ENCODE measurements around the gene SYNE2. TPM values are rescaled to one million over a fixed set of nuclear protein-coding genes. Genes with fewer than 3 reads are reported as not detected.

SYNE2 gene
- total RNA-seq, 4 donors from 2014 or later: 92.4 to 165 (median 98.3) TPM

GRCh38 chr14:64215978-64216377, 363.2 kb downstream of the SYNE2 start:
- no peak for DNase-seq (ENCODE audit: extremely low spot score)
- H3K4me1 ChIP-seq: peaks cover 0 to 8% (median 4%) of the 10 kb centered on the region in 4 donors
- TF ChIP-seq POLR2AphosphoS5 (IDR thresholded peaks at IDR 0.05): no peak
- TF ChIP-seq, protein P1, sequence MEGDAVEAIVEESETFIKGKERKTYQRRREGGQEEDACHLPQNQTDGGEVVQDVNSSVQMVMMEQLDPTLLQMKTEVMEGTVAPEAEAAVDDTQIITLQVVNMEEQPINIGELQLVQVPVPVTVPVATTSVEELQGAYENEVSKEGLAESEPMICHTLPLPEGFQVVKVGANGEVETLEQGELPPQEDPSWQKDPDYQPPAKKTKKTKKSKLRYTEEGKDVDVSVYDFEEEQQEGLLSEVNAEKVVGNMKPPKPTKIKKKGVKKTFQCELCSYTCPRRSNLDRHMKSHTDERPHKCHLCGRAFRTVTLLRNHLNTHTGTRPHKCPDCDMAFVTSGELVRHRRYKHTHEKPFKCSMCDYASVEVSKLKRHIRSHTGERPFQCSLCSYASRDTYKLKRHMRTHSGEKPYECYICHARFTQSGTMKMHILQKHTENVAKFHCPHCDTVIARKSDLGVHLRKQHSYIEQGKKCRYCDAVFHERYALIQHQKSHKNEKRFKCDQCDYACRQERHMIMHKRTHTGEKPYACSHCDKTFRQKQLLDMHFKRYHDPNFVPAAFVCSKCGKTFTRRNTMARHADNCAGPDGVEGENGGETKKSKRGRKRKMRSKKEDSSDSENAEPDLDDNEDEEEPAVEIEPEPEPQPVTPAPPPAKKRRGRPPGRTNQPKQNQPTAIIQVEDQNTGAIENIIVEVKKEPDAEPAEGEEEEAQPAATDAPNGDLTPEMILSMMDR (IDR thresholded peaks at IDR 0.05): no peak
- intact Hi-C loops (cut with DNase I): no loop called here
- no peaks in the 10 kb centered on the region for H3K27me3 ChIP-seq
- WGBS: 97% methylated on average over 13 of the region's 13 CpGs
- no peak overlapping the region for H3K4me3 ChIP-seq
- H3K27ac ChIP-seq (replicated peaks in 1 of 4): no peak overlapping the region
- no peaks in the 10 kb centered on the region for H3K9me3 ChIP-seq
- H3K36me3 ChIP-seq: peaks cover 71 to 100% (median 81%) of the 10 kb centered on the region in 4 donors

GRCh38 chr14:64217308-64217707, 364.5 kb downstream of the SYNE2 start:
- H3K27me3 ChIP-seq: no peaks in the 10 kb centered on the region
- WGBS: 77% methylated on average over 4 of the region's 4 CpGs
- no peak for DNase-seq (ENCODE audit: extremely low spot score)
- H3K27ac ChIP-seq (replicated peaks in 1 of 4): no peak overlapping the region
- no peaks in the 10 kb centered on the region for H3K9me3 ChIP-seq
- peaks cover 68 to 100% (median 83%) of the 10 kb centered on the region in 4 donors for H3K36me3 ChIP-seq
- peaks cover 0 to 13% (median 4%) of the 10 kb centered on the region in 4 donors for H3K4me1 ChIP-seq
- TF ChIP-seq POLR2AphosphoS5 (IDR thresholded peaks at IDR 0.05) (no peak), POLR2A (IDR thresholded peaks at IDR 0.05; ENCODE audit: low read depth) (no peak), EP300 (IDR thresholded peaks at IDR 0.05) (no peak)
- TF ChIP-seq, protein P1 (IDR thresholded peaks at IDR 0.05): no peak
- no peak overlapping the region for H3K4me3 ChIP-seq
- intact Hi-C loops (cut with DNase I): no loop called here

- DNase-seq (ENCODE audit: extremely low spot score): no peak
- no peaks in the 10 kb centered on the region for H3K9me3 ChIP-seq
- TF ChIP-seq, protein P1 (IDR thresholded peaks at IDR 0.05): no peak
- TF ChIP-seq POLR2A (IDR thresholded peaks at IDR 0.05; ENCODE audit: low read depth) (no peak), POLR2AphosphoS5 (IDR thresholded peaks at IDR 0.05) (no peak), EP300 (IDR thresholded peaks at IDR 0.05) (no peak)
- H3K27ac ChIP-seq (replicated peaks in 1 of 4): no peak overlapping the region
- 78% methylated on average over 7 of the region's 7 CpGs for WGBS
- H3K4me1 ChIP-seq: peaks cover 0 to 13% (median 4%) of the 10 kb centered on the region in 4 donors
- intact Hi-C loops (cut with DNase I): no loop called here
- H3K36me3 ChIP-seq: peaks cover 72 to 100% (median 81%) of the 10 kb centered on the region in 4 donors
- no peaks in the 10 kb centered on the region for H3K27me3 ChIP-seq
- H3K4me3 ChIP-seq: no peak overlapping the region
Measured at GRCh38 chr14:64217834-64218233, 365.0 kb downstream of the SYNE2 start.

DNA sequence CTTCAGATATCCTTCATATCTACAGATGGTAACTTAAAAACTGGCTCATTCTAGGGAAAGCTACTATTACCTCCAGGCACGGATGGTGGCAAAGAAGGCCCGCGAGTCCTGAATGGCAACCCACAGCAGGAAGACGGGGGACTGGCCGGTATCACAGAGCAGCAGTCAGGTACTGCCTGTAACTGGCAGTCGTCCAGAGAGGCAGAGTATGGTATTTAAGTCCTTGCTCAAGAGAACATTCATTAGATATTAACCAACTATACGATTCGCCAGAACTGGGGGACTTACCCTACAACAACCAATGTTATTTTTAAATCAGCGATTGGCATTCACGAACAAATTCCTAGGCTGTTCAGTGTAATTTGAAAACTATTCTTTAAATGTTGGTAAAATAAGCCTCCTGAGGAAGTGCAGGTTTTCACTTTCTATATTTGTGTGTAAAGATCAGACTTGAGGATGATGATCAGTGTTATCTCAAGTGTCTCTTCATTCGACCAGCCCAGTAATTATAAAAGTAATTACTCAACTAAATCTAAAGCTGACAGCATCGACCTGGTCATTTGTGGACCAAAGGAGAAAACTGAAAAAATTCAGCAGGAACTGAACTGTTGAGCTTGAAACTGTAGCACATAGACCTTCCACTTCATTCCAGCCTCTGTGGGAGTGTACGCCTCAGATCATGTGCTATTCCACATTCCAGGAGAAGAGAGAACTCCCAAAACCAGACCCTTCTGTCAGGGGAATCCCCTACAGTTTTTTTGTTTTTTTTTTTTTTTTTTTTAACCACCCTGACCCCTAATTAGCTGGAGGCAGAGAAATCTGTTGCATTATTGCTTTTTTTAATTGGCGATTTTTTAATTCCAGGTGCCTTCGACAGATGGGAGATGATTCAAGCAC, 365.8 kb downstream of the SYNE2 start:
- intact Hi-C loops (cut with DNase I): no loop called here
- no peak overlapping the region for H3K4me3 ChIP-seq
- H3K4me1 ChIP-seq: peaks cover 0 to 13% (median 4%) of the 10 kb centered on the region in 4 donors
- no peak overlapping the region for H3K27ac ChIP-seq (replicated peaks in 1 of 4)
- H3K36me3 ChIP-seq: peaks cover 74 to 100% (median 85%) of the 10 kb centered on the region in 4 donors
- no peaks in the 10 kb centered on the region for H3K27me3 ChIP-seq
- TF ChIP-seq, protein P1 (IDR thresholded peaks at IDR 0.05): no peak
- TF ChIP-seq POLR2A (IDR thresholded peaks at IDR 0.05; ENCODE audit: low read depth): no peak
- TF ChIP-seq EP300 (IDR thresholded peaks at IDR 0.05): no peak
- TF ChIP-seq POLR2AphosphoS5 (IDR thresholded peaks at IDR 0.05): no peak
- no peaks in the 10 kb centered on the region for H3K9me3 ChIP-seq
- DNase-seq (ENCODE audit: extremely low spot score): no peak
- 84% methylated on average over 15 of the region's 15 CpGs for WGBS

All from esophagus muscularis mucosa (tissue), 4 donors.